ENCODE results near the gene GPD1L. TPM values are rescaled to one million over a fixed set of nuclear protein-coding genes. Genes with fewer than 3 reads are reported as not detected.

Gene GPD1L
- total RNA-seq, 3 donors from 2014 or later (not counting 1 experiment from before 2014, with no cell fraction given) = 14.8 to 35.3 (median 28.4) TPM

- DNase-seq = no peak
- Histone ChIP-seq H3K4me3 (ENCODE audit: low read length) (no peak overlapping the region), H3K27me3 (ENCODE audit: control insufficient read depth, insufficient read depth, low read length) (no peaks in the 10 kb centered on the region), H3K36me3 (ENCODE audit: control insufficient read depth, insufficient read depth, low read length) (peaks cover 36% of the 10 kb centered on the region), H3K9me3 (ENCODE audit: control insufficient read depth, insufficient read depth, low read length) (no peaks in the 10 kb centered on the region), H3K27ac (ENCODE audit: low read length) (no peak overlapping the region), H3K4me1 (ENCODE audit: control insufficient read depth, insufficient read depth, low read length) (no peaks in the 10 kb centered on the region)
- TF ChIP-seq CTCF (IDR thresholded peaks at IDR 0.05) = no peak
- 100% methylated on average over 3 of the region's 3 CpGs for WGBS (ENCODE audit: insufficient coverage)
- Mint-ChIP-seq H3K27ac (no peak overlapping the region), H3K36me3 (peaks cover 7% of the 10 kb centered on the region), H3K9me3 (no peaks in the 10 kb centered on the region), H3K4me3 (no peak overlapping the region), H3K27me3 (ENCODE audit: low read depth in 2 of 2) (no peaks in the 10 kb centered on the region), H3K4me1 (no peaks in the 10 kb centered on the region)
- ATAC-seq = no peak
- intact Hi-C loops (cut with micrococcal nuclease) = no loop called here
Observed at GRCh38 chr3:32154205-32154579, 47.8 kb downstream of the GPD1L start.

GRCh38 chr3:32155117-32155516 lies 48.7 kb downstream of the GPD1L start:
- no peak overlapping the region for H3K4me3 ChIP-seq (ENCODE audit: low read length)
- no peak overlapping the region for H3K27ac Mint-ChIP-seq
- no peaks in the 10 kb centered on the region for H3K4me1 ChIP-seq (ENCODE audit: control insufficient read depth, insufficient read depth, low read length)
- intact Hi-C loops (cut with micrococcal nuclease) = no loop called here
- H3K27ac ChIP-seq (ENCODE audit: low read length) = no peak overlapping the region
- peaks cover 40% of the 10 kb centered on the region for H3K36me3 ChIP-seq (ENCODE audit: control insufficient read depth, insufficient read depth, low read length)
- H3K9me3 ChIP-seq (ENCODE audit: control insufficient read depth, insufficient read depth, low read length) = no peaks in the 10 kb centered on the region
- H3K27me3 Mint-ChIP-seq (ENCODE audit: low read depth in 2 of 2) = no peaks in the 10 kb centered on the region
- no peak overlapping the region for H3K4me3 Mint-ChIP-seq
- H3K9me3 Mint-ChIP-seq = no peaks in the 10 kb centered on the region
- ATAC-seq (no peak), DNase-seq (no peak)
- no peak for TF ChIP-seq CTCF (IDR thresholded peaks at IDR 0.05)
- H3K4me1 Mint-ChIP-seq = no peaks in the 10 kb centered on the region
- WGBS (ENCODE audit: insufficient coverage) = 97% methylated on average over 3 of the region's 3 CpGs
- peaks cover 7% of the 10 kb centered on the region for H3K36me3 Mint-ChIP-seq
- no peaks in the 10 kb centered on the region for H3K27me3 ChIP-seq (ENCODE audit: control insufficient read depth, insufficient read depth, low read length)

GRCh38 chr3:32157600-32158264 lies 51.3 kb downstream of the GPD1L start:
- H3K9me3 Mint-ChIP-seq = no peaks in the 10 kb centered on the region
- Histone ChIP-seq H3K27ac (ENCODE audit: low read length) (no peak overlapping the region), H3K9me3 (ENCODE audit: control insufficient read depth, insufficient read depth, low read length) (no peaks in the 10 kb centered on the region), H3K4me3 (ENCODE audit: low read length) (no peak overlapping the region), H3K36me3 (ENCODE audit: control insufficient read depth, insufficient read depth, low read length) (peaks cover 28% of the 10 kb centered on the region), H3K4me1 (ENCODE audit: control insufficient read depth, insufficient read depth, low read length) (no peaks in the 10 kb centered on the region), H3K27me3 (ENCODE audit: control insufficient read depth, insufficient read depth, low read length) (no peaks in the 10 kb centered on the region)
- no peak overlapping the region for H3K4me3 Mint-ChIP-seq
- no peak for TF ChIP-seq CTCF (IDR thresholded peaks at IDR 0.05)
- H3K36me3 Mint-ChIP-seq = peaks cover 2% of the 10 kb centered on the region
- WGBS (ENCODE audit: insufficient coverage) = 94% methylated on average over 6 of the region's 7 CpGs
- DNase-seq (no peak), ATAC-seq (no peak)
- no peaks in the 10 kb centered on the region for H3K27me3 Mint-ChIP-seq (ENCODE audit: low read depth in 2 of 2)
- H3K27ac Mint-ChIP-seq = no peak overlapping the region
- peaks cover 0 to 5% of the 10 kb centered on the region in 2 donors for H3K4me1 Mint-ChIP-seq
- intact Hi-C loops (cut with micrococcal nuclease) = no loop called here

- H3K4me3 ChIP-seq (ENCODE audit: low read length) = no peak overlapping the region
- DNase-seq (no peak), ATAC-seq (no peak)
- H3K36me3 ChIP-seq (ENCODE audit: control insufficient read depth, insufficient read depth, low read length) = peaks cover 34% of the 10 kb centered on the region
- no peaks in the 10 kb centered on the region for H3K27me3 Mint-ChIP-seq (ENCODE audit: low read depth in 2 of 2)
- WGBS (ENCODE audit: insufficient coverage) = 98% methylated on average over 3 of the region's 3 CpGs
- no peaks in the 10 kb centered on the region for H3K9me3 Mint-ChIP-seq
- H3K4me3 Mint-ChIP-seq = no peak overlapping the region
- H3K27me3 ChIP-seq (ENCODE audit: control insufficient read depth, insufficient read depth, low read length) = no peaks in the 10 kb centered on the region
- H3K4me1 ChIP-seq (ENCODE audit: control insufficient read depth, insufficient read depth, low read length) = no peaks in the 10 kb centered on the region
- H3K9me3 ChIP-seq (ENCODE audit: control insufficient read depth, insufficient read depth, low read length) = no peaks in the 10 kb centered on the region
- H3K27ac ChIP-seq (ENCODE audit: low read length) = no peak overlapping the region
- H3K4me1 Mint-ChIP-seq = peaks cover 0 to 5% of the 10 kb centered on the region in 2 donors
- no peak overlapping the region for H3K27ac Mint-ChIP-seq
- peaks cover 2% of the 10 kb centered on the region for H3K36me3 Mint-ChIP-seq
- TF ChIP-seq CTCF (IDR thresholded peaks at IDR 0.05) = no peak
- intact Hi-C loops (cut with micrococcal nuclease) = no loop called here
Observed at GRCh38 chr3:32160706-32161214, 54.3 kb downstream of the GPD1L start.

Measured in natural killer cell (primary cell).